GM13977 (cell line): ENCODE measurements around the gene SLC35G6.

Source experiments
- DNase-seq: peaks from one replicate; pipeline ENCODE4 v3.0.0; 2012; ENCODE audit warnings: low spot score
- in situ Hi-C: fragments of 300-500 bp; cut with MboI; formaldehyde crosslinking; loops from one replicate; pipeline ENCODE4 v1.12.0; 2022; ENCODE audit warnings: low sequenced_read_pairs, low pct_unique_long_range_greater_than_20kb, mixed read lengths, inconsistent platforms; ENCODE audit not compliant: unreplicated experiment
- TF ChIP-seq, protein P1 (sequence below): IDR thresholded peaks from 2 replicates; pipeline ENCODE4 v1.5.1; 2012; ENCODE audit warnings: mild to moderate bottlenecking, control low read depth; ENCODE audit not compliant: insufficient read depth; ENCODE audit errors: extremely low read depth, missing control alignments

Gene SLC35G6

DNA sequence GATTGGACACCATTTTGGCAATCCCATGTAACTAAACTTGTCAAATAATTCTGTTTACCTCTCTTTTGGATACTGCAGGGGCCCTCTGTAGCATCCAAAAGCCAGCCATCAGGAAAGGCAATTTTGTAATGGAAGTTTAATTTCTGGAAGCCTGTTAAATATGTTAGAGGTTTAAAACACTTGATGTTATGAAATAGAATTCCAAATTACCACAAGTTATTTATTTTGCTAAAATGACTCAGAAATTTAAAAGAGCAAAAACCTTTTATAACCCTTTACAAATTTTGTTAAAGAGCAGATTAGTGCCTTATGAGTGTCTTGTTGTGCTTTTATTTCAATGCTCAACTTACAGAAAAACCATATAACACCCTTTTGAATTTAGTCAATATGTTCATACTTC lies 47.6 kb downstream of the SLC35G6 start:
- in situ Hi-C loops: no loop called here
- no peak for DNase-seq
- TF ChIP-seq, protein P1, sequence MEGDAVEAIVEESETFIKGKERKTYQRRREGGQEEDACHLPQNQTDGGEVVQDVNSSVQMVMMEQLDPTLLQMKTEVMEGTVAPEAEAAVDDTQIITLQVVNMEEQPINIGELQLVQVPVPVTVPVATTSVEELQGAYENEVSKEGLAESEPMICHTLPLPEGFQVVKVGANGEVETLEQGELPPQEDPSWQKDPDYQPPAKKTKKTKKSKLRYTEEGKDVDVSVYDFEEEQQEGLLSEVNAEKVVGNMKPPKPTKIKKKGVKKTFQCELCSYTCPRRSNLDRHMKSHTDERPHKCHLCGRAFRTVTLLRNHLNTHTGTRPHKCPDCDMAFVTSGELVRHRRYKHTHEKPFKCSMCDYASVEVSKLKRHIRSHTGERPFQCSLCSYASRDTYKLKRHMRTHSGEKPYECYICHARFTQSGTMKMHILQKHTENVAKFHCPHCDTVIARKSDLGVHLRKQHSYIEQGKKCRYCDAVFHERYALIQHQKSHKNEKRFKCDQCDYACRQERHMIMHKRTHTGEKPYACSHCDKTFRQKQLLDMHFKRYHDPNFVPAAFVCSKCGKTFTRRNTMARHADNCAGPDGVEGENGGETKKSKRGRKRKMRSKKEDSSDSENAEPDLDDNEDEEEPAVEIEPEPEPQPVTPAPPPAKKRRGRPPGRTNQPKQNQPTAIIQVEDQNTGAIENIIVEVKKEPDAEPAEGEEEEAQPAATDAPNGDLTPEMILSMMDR: no peak

DNA sequence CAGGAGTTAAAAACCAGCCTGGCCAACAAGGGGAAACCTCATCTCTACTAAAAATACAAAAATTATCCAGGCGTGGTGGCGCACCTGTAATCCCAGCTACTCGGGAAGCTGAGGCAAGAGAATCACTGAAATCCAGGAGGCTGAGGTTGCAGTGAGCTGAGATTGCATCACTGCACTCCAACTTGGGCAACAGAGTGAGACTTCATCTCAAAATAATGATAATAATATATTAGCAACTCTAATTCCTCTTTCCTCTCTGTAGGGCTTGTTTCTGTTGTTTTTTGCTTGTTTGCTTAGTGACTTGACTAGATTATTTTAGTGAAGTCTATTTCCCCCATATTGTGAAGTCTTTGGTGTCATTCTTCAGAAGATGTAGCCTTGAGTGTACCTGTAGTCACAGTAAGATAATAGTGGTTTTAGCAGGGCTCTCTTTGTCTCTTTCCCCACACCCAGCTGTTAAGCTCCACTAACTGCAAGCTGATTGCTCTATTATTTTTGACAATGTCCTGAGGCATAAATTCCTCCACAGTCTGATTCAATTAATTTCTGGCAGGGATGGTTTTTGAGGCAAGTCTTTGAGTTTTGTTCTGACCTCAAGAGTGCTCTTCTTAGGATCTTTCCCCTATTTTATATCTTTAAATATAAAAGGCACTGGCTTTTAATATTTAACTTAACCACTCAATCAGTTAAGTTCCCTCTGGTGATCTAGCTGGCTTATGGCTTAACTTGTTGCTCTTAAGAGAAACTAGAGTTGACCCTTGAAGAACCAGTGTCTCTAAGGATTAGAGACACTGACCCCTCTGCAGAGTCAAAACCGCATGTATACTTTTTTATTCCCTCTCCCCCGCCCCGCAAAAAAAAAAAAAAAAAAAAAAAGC lies 49.0 kb downstream of the SLC35G6 start:
- in situ Hi-C loops: no loop called here
- TF ChIP-seq, protein P1: no peak
- no peak for DNase-seq
